ENCODE measurements around the gene CAPZB.
A peak's percentile ranks its signal among the peaks of the same experiment; 100 is the strongest.

Gene CAPZB

DNA sequence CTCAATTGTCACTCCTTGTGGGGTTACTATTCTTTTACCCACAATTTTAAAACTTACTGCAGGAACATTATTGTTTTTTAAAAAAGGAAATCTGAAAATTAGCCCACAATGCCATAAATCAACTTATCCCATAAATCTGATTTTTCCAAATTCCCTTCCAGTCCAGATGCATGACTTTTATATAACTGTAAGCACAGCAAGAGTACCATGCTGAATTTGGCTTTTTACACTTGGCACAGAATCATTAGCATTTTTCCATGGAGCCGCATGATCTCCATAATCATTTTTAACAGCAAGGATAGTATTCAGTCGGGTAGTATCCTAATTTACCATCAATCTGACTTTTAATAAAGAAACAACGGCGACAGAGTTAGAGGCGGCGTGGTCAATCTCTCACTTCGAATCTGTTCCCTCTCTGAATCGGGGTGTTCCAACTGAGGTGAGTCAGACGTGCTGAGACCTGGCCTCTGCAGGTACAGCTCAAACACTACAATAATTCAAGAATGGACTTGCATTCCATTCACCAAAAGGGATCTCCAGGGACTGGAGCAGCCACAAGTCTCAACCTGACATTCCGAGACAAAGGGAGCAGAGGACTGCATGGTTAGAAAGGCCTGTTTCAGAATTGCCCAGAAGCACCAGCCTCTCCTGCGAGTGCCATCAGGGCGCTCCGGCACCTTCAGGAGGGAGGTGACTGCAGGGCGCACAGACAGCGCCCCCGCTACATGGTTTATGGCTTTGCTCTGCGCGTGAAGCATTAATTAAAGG is 124.3 kb downstream of the CAPZB start:
- Mint-ChIP-seq H3K27me3 (no peaks in the 10 kb centered on the region), H3K4me3 (no peak overlapping the region), H3K27ac (peak overlapping the region; percentile 26 to 59), H3K4me1 (peaks cover 55% of the 10 kb centered on the region), H3K9me3 (no peaks in the 10 kb centered on the region)
- DNase-seq, result no peak
- ATAC-seq, result no peak

DNA sequence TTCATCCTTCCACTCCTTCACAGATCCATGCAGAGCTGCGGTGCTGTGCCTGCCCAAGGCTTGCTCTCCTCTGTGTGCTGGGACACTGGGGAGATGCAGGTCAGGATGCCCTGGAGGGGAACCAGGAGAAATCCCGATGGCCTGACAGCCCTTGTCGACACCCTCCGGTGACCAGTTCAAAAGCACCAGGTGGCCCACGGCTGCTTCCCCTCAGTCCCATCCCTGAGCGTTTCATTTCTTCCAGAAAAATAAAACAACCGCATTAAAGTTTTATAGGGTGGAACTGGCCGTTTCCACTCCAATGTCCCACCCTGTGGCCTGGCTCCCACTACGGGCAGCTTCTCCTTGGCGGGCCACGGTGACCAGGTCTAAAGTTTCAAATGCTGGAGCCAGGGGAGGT is 124.9 kb downstream of the CAPZB start:
- peak overlapping the region in 1 of 2 donors; percentile 19 for H3K27ac Mint-ChIP-seq
- H3K4me3 Mint-ChIP-seq, result peak overlapping the region; percentile 3 to 15
- H3K4me1 Mint-ChIP-seq, result peaks cover 51% of the 10 kb centered on the region
- H3K9me3 Mint-ChIP-seq, result no peaks in the 10 kb centered on the region
- ATAC-seq (peak; percentile 27), DNase-seq (no peak)
- H3K27me3 Mint-ChIP-seq, result no peaks in the 10 kb centered on the region

DNA sequence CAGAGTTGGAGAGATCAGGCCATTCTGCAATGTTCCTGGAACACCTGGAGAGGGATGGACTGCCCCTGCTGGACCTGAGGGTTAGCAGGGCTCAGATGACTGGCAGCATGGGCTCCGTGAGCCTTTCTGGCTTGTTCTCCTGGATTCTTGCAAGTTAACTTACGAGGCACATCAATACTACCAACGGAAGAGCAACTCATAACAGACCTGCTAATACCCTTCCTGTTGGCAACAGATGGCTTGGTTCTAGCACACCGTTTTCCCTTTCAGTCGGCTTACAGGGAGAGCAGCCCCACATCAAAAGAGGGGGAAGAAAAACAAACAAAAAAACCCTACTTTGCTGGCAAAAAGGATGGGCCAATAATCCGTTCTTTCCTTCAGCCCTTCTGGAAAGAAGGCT is 125.3 kb downstream of the CAPZB start:
- peak; percentile 86 for ATAC-seq
- no peaks in the 10 kb centered on the region for H3K9me3 Mint-ChIP-seq
- DNase-seq, result no peak
- H3K27me3 Mint-ChIP-seq, result no peaks in the 10 kb centered on the region
- peaks cover 47% of the 10 kb centered on the region for H3K4me1 Mint-ChIP-seq
- H3K4me3 Mint-ChIP-seq, result peak overlapping the region in 1 of 2 donors; percentile 3
- peak overlapping the region; percentile 19 to 68 for H3K27ac Mint-ChIP-seq

DNA sequence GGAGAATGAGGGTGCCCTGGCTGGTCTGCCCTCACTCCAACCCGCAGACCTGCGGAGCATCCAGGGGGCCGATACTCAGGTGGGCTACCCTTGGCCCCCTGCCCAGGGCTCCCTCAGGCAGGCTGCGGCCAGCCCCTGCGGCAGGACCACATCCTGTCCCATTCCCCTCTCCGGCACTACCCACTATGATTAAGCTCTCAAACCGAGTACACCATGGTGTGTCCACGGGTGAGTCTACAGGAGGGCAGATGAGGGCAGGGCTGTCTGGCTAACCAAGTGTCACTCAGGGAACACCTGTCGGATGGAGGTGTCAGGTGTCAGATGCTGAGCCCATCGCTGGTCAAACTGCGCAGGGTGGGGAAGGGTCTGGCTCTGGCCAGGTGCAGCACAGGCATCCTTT is 126.0 kb downstream of the CAPZB start:
- Mint-ChIP-seq H3K9me3 (no peaks in the 10 kb centered on the region), H3K4me3 (no peak overlapping the region), H3K4me1 (peaks cover 41% of the 10 kb centered on the region), H3K27me3 (no peaks in the 10 kb centered on the region), H3K27ac (no peak overlapping the region)
- ATAC-seq (peak; percentile 73), DNase-seq (no peak)

DNA sequence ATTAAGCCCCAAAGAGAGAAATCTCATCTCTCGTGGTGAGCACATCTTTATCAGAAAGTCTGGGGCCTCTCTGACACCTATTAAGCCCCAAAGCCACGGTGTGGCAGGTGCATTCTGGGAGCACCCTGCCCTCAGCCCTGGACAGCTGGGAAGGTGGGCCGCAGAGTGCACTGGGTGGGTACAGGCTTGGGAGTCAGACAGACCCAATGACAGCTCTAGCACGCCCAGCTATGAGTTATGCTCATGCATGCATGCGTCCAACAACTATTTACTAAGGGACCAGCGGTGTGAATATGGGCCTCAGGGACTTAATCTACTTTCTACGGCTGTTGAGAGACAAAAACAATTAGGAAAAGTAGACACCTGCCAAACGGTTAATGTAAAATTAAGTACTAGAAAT is 126.6 kb downstream of the CAPZB start:
- Mint-ChIP-seq H3K27ac (no peak overlapping the region), H3K4me1 (peaks cover 39% of the 10 kb centered on the region), H3K4me3 (no peak overlapping the region), H3K27me3 (no peaks in the 10 kb centered on the region), H3K9me3 (no peaks in the 10 kb centered on the region)
- ATAC-seq (no peak), DNase-seq (no peak)

DNA sequence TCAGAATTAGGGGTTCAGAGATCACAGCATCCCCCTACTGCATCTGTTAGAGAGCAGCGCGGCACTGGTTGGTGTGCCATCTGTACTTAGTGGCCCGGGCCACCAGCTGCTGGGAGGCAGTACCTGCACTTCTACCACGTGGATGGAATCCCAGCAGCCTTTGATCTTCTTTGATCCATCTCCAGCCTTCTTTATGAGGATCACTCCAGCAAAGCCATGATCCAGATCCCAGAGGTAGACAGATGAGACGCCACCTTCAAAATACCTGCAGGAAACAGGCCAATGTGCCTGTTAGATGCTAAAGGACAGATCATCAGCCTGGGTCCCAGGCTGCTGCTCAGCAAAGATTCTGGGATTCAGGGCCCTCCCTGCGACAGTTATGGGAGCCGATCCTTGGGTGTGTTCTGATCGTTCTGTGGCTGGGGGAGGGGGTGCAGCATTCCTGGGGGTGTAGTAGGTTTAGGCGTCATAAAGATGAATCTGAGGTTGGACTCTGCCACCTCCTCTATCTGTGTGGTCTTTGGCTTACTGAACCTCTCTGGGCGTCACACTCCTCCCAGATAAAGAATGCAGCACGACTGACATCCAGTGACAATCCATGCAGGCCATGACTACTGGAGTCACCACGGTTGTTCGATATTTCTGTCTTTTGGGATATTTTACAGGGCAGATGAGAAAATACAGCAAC is 127.9 kb downstream of the CAPZB start:
- no peaks in the 10 kb centered on the region for H3K27me3 Mint-ChIP-seq
- no peak for ATAC-seq
- peaks cover 33% of the 10 kb centered on the region for H3K4me1 Mint-ChIP-seq
- H3K4me3 Mint-ChIP-seq, result no peak overlapping the region
- no peaks in the 10 kb centered on the region for H3K9me3 Mint-ChIP-seq
- no peak for DNase-seq
- H3K27ac Mint-ChIP-seq, result peak overlapping the region in 1 of 2 donors; percentile 50

DNA sequence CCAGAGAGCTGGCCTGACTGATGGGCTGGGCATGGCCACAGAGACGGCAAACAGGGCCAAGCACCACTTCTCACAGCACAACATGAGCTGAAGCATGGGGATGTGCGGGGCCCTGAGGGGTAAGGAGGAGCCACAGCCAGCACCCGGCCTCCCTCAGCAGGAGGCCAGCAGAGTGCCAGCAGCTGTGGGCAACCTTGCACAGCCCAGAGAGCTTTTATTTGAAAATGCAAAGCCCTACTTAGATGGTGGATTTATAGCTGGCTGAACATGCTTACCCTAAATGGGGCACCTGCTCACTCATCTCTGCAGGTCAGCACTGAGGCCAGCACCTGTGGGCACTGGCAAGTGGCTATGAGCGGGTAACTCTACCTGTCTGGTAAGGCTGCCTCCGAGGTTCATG is 129.1 kb downstream of the CAPZB start:
- Mint-ChIP-seq H3K4me1 (peaks cover 21% of the 10 kb centered on the region), H3K4me3 (no peak overlapping the region), H3K9me3 (no peaks in the 10 kb centered on the region), H3K27ac (peak overlapping the region in 1 of 2 donors; percentile 42), H3K27me3 (no peaks in the 10 kb centered on the region)
- ATAC-seq (no peak), DNase-seq (no peak)

DNA sequence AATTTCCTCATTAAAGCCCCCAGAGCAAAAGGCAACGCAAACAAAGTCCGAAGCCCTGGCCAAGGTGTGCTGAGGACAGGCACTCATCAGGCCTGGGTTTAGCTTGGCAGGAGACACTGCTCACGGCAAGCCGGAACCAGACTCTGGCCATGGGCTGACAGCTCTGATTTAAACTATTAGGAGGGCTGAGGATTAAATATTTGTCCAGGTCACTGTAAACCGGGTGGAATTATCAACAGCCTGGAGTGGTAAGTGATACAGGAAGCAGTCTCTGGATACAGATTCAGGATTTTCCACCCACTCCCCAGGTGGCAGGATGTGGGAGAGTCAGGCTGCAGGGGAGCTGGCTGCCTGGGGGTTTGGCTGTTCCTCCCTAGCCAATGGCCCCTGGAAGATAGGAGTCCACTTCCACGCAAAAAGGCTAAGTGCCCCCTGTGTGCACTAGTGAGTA is 130.8 kb downstream of the CAPZB start:
- no peak overlapping the region for H3K4me3 Mint-ChIP-seq
- H3K9me3 Mint-ChIP-seq, result no peaks in the 10 kb centered on the region
- DNase-seq (no peak), ATAC-seq (no peak)
- H3K27ac Mint-ChIP-seq, result peak overlapping the region in 1 of 2 donors; percentile 33
- peaks cover 4% of the 10 kb centered on the region for H3K4me1 Mint-ChIP-seq
- no peaks in the 10 kb centered on the region for H3K27me3 Mint-ChIP-seq

DNA sequence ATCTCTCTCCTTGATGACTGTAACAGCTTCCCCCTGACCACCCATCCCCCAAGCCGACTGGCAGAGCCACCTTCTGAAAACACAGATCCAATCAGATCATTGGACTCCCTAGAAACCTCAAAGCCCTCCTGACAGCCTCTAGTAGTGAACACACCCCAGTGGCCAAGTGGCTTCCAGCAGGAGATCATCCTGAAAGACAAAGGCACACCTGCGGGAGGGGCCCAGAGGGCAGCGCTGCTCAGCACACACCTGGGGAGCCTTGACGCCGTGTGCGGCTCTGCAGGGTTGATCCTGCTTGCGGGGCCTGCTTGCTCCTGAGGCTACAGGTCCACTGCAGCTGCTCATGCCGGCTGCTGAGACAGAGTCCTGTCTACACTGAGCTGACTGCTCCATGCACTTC is 131.7 kb downstream of the CAPZB start:
- no peaks in the 10 kb centered on the region for H3K27me3 Mint-ChIP-seq
- DNase-seq (no peak), ATAC-seq (no peak)
- peak overlapping the region in 1 of 2 donors; percentile 55 for H3K27ac Mint-ChIP-seq
- H3K4me1 Mint-ChIP-seq, result no peaks in the 10 kb centered on the region
- H3K4me3 Mint-ChIP-seq, result no peak overlapping the region
- H3K9me3 Mint-ChIP-seq, result no peaks in the 10 kb centered on the region

DNA sequence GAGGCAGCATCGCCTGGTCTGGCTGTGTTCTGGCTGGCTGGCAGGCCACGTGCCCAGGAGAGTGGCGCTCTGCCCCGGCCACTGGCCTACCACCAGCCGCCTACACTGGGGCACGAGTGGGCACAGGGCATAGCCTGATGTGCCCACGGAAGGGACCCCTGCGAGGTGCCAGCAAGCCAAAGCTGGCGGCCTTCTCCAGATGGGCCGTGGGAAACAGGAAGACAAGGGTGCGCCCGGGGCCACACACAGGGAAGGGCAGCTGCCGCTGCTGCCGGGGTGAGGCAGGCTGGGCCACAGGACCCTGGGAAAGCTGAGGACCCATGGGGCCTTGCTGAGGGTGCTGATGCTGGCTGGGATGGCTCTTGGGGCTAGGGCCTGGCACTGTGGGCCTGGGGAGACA is 132.5 kb downstream of the CAPZB start:
- no peak for ATAC-seq
- H3K27me3 Mint-ChIP-seq, result no peaks in the 10 kb centered on the region
- no peak overlapping the region for H3K27ac Mint-ChIP-seq
- no peaks in the 10 kb centered on the region for H3K4me1 Mint-ChIP-seq
- no peak for DNase-seq
- no peak overlapping the region for H3K4me3 Mint-ChIP-seq
- no peaks in the 10 kb centered on the region for H3K9me3 Mint-ChIP-seq

DNA sequence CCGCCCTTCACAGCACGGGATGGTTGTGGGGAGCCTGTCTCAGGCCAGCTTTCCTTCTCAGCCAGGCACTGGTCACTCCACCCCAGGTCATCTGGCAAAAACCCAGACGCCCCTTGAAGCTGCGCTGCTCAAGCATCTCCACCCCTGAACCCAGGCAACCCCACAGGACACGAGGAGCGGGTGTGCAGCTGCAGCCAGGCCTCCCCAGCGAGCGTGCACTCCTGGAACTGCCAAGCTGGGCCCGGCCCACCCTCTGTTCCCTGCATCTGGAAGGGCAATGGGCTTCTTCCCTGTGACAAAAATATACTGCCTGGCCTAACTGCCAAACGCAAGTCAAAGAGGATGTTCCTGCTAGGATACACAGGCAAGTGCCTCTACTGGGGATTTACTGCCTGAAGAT is 133.5 kb downstream of the CAPZB start:
- no peak for DNase-seq
- no peak for ATAC-seq
- H3K9me3 Mint-ChIP-seq, result no peaks in the 10 kb centered on the region
- H3K27me3 Mint-ChIP-seq, result no peaks in the 10 kb centered on the region
- peak overlapping the region; percentile 60 to 94 for H3K27ac Mint-ChIP-seq
- no peaks in the 10 kb centered on the region for H3K4me1 Mint-ChIP-seq
- H3K4me3 Mint-ChIP-seq, result no peak overlapping the region

DNA sequence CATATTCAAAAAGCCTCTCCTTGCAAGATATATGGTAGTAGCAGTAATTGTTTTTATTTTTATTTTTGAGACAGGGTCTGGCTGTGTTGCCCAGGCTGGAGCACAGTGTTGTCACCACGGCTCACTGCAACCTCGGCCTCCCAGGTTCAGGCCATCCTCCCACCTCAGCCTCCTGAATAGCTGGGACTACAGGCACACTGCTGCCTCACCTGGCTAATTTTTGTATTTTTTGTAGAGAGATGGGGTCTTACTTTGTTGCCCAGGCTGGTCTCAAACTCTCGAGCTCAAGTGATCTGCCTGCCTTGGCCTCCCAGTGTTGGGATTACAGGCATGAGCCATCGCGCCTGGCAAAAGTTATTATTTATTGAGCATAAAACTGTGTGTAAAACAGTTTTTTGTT is 134.8 kb downstream of the CAPZB start:
- H3K9me3 Mint-ChIP-seq, result no peaks in the 10 kb centered on the region
- no peak overlapping the region for H3K4me3 Mint-ChIP-seq
- no peaks in the 10 kb centered on the region for H3K27me3 Mint-ChIP-seq
- ATAC-seq, result no peak
- no peak for DNase-seq
- H3K4me1 Mint-ChIP-seq, result no peaks in the 10 kb centered on the region
- H3K27ac Mint-ChIP-seq, result no peak overlapping the region

DNA sequence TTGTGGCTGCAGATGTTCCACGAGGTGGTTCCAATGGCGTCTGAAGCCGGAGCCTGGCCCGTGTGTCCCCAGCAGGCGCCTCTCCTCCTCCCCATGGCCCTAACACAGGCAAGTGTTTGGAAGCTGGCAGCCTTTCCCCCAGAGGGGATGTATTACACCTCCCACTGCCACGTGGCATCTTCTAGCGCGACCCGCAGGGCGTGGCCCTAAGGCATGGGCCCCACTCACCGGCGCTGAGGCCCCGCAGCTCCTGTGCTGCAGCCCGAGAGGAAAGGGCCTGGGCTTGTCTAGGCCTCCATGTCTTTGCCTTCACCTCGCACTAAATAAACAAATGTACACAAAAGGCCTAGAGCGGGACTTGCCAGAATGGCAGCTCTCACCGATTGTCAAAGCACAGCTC is 135.3 kb downstream of the CAPZB start:
- Mint-ChIP-seq H3K27ac (peak overlapping the region in 1 of 2 donors; percentile 59), H3K4me1 (no peaks in the 10 kb centered on the region), H3K27me3 (no peaks in the 10 kb centered on the region), H3K4me3 (no peak overlapping the region), H3K9me3 (no peaks in the 10 kb centered on the region)
- DNase-seq, result no peak
- no peak for ATAC-seq

DNA sequence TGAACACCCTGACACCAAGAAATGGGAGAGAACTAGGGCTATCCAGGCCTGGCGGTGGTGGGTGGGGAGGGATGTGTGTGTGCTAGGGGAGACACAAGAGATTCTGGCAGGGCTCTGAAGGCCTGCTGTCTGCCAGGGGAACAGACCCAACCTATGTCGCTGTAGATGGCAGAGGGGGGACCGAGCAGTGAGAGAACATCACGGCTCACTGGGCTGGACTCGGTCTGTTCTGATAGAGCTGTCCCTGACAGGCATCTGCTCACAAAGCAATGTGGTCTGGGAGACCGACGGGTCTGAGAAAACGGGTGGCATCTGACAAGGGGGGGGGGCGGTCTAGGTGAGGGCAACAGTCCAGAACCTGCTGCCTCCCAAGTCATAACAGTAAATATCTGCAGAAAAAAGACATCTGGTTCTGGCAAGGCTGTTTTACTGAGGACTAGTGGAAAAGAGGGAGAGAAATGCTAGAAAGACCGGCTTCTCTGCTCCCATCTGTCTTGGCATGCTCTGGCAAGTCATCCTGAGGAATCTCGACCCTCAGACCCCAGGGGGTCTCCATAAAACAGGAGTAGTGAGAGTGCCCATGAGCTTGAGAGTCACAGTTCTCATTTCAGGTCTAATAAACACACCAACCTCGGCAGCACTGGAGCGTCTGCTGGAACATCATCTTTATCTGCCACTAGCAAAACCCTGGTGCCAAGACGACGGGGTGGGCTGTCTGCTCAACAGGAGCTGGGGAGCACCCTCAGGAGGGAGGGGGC is 136.7 kb downstream of the CAPZB start:
- H3K4me3 Mint-ChIP-seq, result no peak overlapping the region
- H3K27me3 Mint-ChIP-seq, result no peaks in the 10 kb centered on the region
- peak overlapping the region in 1 of 2 donors; percentile 76 for H3K27ac Mint-ChIP-seq
- H3K4me1 Mint-ChIP-seq, result no peaks in the 10 kb centered on the region
- ATAC-seq, result no peak
- H3K9me3 Mint-ChIP-seq, result no peaks in the 10 kb centered on the region
- DNase-seq, result no peak

DNA sequence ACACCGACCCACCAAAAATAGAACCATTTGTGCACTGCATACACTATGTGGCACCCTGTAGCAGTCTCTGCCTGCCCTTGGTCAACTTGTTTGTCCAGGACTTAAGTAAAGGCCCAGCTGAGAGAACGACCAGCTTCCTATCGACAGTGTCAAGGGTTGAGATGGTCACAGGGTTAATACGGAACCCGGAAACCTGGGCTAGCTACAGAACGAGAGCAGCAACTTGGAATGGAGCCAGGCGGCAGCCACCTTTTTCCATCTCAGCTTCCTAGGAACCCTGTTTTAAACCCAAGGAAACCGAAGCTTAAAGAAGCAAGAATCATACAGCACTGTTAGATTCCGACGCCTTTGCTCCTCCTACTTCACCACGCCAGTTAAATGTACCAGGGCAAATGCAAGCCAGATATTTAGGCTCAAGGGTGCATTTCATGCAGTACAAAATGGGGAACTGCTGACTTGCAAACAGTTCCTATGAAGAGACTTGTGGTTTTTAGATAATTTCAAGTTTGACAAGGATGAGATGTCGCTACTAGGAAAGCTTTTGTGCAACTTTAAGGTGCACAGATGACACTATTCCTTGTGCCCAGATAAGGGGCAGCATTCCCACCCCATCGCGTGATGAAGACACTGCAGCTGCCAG is 137.7 kb downstream of the CAPZB start:
- DNase-seq (no peak), ATAC-seq (no peak)
- H3K27ac Mint-ChIP-seq, result peak overlapping the region in 1 of 2 donors; percentile 69
- no peaks in the 10 kb centered on the region for H3K27me3 Mint-ChIP-seq
- no peak overlapping the region for H3K4me3 Mint-ChIP-seq
- no peaks in the 10 kb centered on the region for H3K9me3 Mint-ChIP-seq
- peaks cover 1% of the 10 kb centered on the region for H3K4me1 Mint-ChIP-seq
